ENCODE results near the gene HTR3B.

- no peak for TF ChIP-seq POLR2AphosphoS5 (IDR thresholded peaks at IDR 0.05; ENCODE audit: low read depth, low read length)
- TF ChIP-seq FOXP2 (optimal IDR thresholded peaks at IDR 0.05; ENCODE audit: borderline replicate concordance, extremely low read depth, extremely low read length, insufficient read depth): no peak
- no peak for TF ChIP-seq SIN3A (IDR thresholded peaks at IDR 0.05; ENCODE audit: borderline replicate concordance, insufficient read depth, low read length)
Observed at GRCh38 chr11:113989916-113990315, 85.3 kb downstream of the HTR3B start.
